Caco-2 (cell line): ENCODE results near the gene MYB. TPM values are rescaled to one million over a fixed set of nuclear protein-coding genes. Genes with fewer than 3 reads are reported as not detected.

Source experiments
- BruUV-seq: library from RNA; stranded (reverse); fragments of 400-500 nt; replicated peaks from 2 replicates; lab custom pipeline; 2021; lab: Mats Ljungman, UMichigan
- CTCF ChIA-PET: fragments of 300-600 bp; sonication (Branson Sonifier 250); formaldehyde crosslinking; loops from one replicate; lab custom pipeline; 2022; ENCODE audit warnings: antibody characterized with exemption; lab: Charles Lee
- POLR2A ChIA-PET: fragments of 300-600 bp; sonication (Branson Sonifier 250); formaldehyde crosslinking; loops from one replicate; lab custom pipeline; 2022; ENCODE audit warnings: antibody characterized with exemption; lab: Charles Lee
- DNase-seq, 2 experiments: peaks; one replicate each; pipeline versions ENCODE4 v3.0.0 to v3.0.0-alpha.2; 2020 to 2022
- H3K27me3 ChIP-seq: replicated peaks from 2 replicates; pipeline ENCODE4 v1.6.0; 2011; ENCODE audit warnings: low read length; ENCODE audit not compliant: control insufficient read depth, insufficient read depth
- H3K36me3 ChIP-seq: 2 replicates; pipeline ENCODE4 v1.5.1; 2011; ENCODE audit warnings: low read length; ENCODE audit not compliant: control insufficient read depth, insufficient read depth
- H3K4me1 ChIP-seq: fragments of 250-450 bp; sonication (Bioruptor Pico); 2 replicates; pipeline ENCODE4 v1.5.1; 2020; ENCODE audit warnings: mild to moderate bottlenecking
- H3K4me3 ChIP-seq: 2 replicates; pipeline ENCODE4 v1.5.1; 2011; ENCODE audit warnings: low read depth, mild to moderate bottlenecking, control low read depth, low read length
- H3K9me3 ChIP-seq: fragments of 250-450 bp; sonication (Bioruptor Pico); 2 replicates; pipeline ENCODE4 v1.5.1; 2020; ENCODE audit warnings: mild to moderate bottlenecking, moderate library complexity
- H3K27ac Mint-ChIP-seq: one replicate; pipeline ENCODE4 v1.8.0; 2022; ENCODE audit warnings: mixed read lengths; ENCODE audit not compliant: unreplicated experiment
- H3K27me3 Mint-ChIP-seq: one replicate; pipeline ENCODE4 v1.8.0; 2022; ENCODE audit warnings: mixed read lengths; ENCODE audit not compliant: insufficient read depth, unreplicated experiment
- H3K36me3 Mint-ChIP-seq: one replicate; pipeline ENCODE4 v1.8.0; 2022; ENCODE audit warnings: mild to moderate bottlenecking, mixed read lengths; ENCODE audit not compliant: insufficient read depth, unreplicated experiment
- H3K4me1 Mint-ChIP-seq: one replicate; pipeline ENCODE4 v1.8.0; 2022; ENCODE audit warnings: low read depth, mixed read lengths; ENCODE audit not compliant: unreplicated experiment
- H3K4me3 Mint-ChIP-seq: one replicate; pipeline ENCODE4 v1.8.0; 2022; ENCODE audit warnings: mild to moderate bottlenecking, moderate library complexity, mixed read lengths; ENCODE audit not compliant: unreplicated experiment
- H3K9me3 Mint-ChIP-seq: one replicate; pipeline ENCODE4 v1.8.0; 2022; ENCODE audit warnings: mixed read lengths; ENCODE audit not compliant: unreplicated experiment
- CTCF ChIP-seq, 2 experiments: fragments of 200-600 bp in 1 of 2; IDR thresholded peaks; 1 replicate in 1 of 2; 2 replicates in 1 of 2; pipeline versions ENCODE4 v1.5.1 to v1.8.0; 2011 to 2022; ENCODE audit warnings: antibody characterized with exemption in 1 of 2, control low read depth in 1 of 2, inconsistent platforms in 1 of 2, low read depth in 1 of 2, low read length in 1 of 2, mild to moderate bottlenecking in 1 of 2, moderate library complexity in 1 of 2; ENCODE audit not compliant: insufficient read depth in 1 of 2, severe bottlenecking in 1 of 2, unreplicated experiment in 1 of 2
- intact Hi-C: fragments of 100-400 bp; cut with micrococcal nuclease; formaldehyde crosslinking; loops from one replicate; pipeline ENCODE4 v1.10.0; 2022; ENCODE audit not compliant: unreplicated experiment
- total RNA-seq: library from RNA; stranded (reverse); gene quantifications from 2 replicates; pipeline ENCODE4 v1.2.3, GENCODE V29; 2022

Gene MYB
- total RNA-seq, 1 experiment from 2014 or later: 2.7 TPM

GRCh38 chr6:135254471-135254870 is 73.4 kb downstream of the MYB start:
- no peak for TF ChIP-seq CTCF (IDR thresholded peaks at IDR 0.05; ENCODE audit: insufficient read depth in 1 of 2, low read depth in 1 of 2, low read length in 1 of 2, severe bottlenecking in 1 of 2, unreplicated experiment in 1 of 2)
- H3K4me1 Mint-ChIP-seq: peaks cover 18% of the 10 kb centered on the region
- DNase-seq: no peak
- Histone ChIP-seq H3K4me3 (no peak overlapping the region), H3K4me1 (no peaks in the 10 kb centered on the region), H3K27me3 (no peaks in the 10 kb centered on the region), H3K9me3 (no peaks in the 10 kb centered on the region), H3K36me3 (no peaks in the 10 kb centered on the region)
- peaks cover 10% of the 10 kb centered on the region for H3K9me3 Mint-ChIP-seq
- intact Hi-C loops: no loop called here
- H3K36me3 Mint-ChIP-seq: no peaks in the 10 kb centered on the region
- POLR2A ChIA-PET: no interaction called here
- BruUV-seq: no TSS peak
- H3K27me3 Mint-ChIP-seq: peaks cover 4% of the 10 kb centered on the region
- CTCF ChIA-PET: no interaction called here
- H3K27ac Mint-ChIP-seq: no peak overlapping the region
- H3K4me3 Mint-ChIP-seq: no peak overlapping the region

GRCh38 chr6:135256866-135257265 is 75.8 kb downstream of the MYB start:
- Histone ChIP-seq H3K9me3 (no peaks in the 10 kb centered on the region), H3K4me1 (no peaks in the 10 kb centered on the region), H3K36me3 (no peaks in the 10 kb centered on the region), H3K27me3 (no peaks in the 10 kb centered on the region), H3K4me3 (no peak overlapping the region)
- H3K9me3 Mint-ChIP-seq: peaks cover 10% of the 10 kb centered on the region
- CTCF ChIA-PET: no interaction called here
- POLR2A ChIA-PET: no interaction called here
- DNase-seq: no peak
- peaks cover 14% of the 10 kb centered on the region for H3K4me1 Mint-ChIP-seq
- no TSS peak for BruUV-seq
- TF ChIP-seq CTCF (IDR thresholded peaks at IDR 0.05; ENCODE audit: insufficient read depth in 1 of 2, low read depth in 1 of 2, low read length in 1 of 2, severe bottlenecking in 1 of 2, unreplicated experiment in 1 of 2): no peak
- H3K4me3 Mint-ChIP-seq: no peak overlapping the region
- peaks cover 4% of the 10 kb centered on the region for H3K27me3 Mint-ChIP-seq
- no peaks in the 10 kb centered on the region for H3K36me3 Mint-ChIP-seq
- H3K27ac Mint-ChIP-seq: no peak overlapping the region
- intact Hi-C loops: no loop called here

- ChIA-PET POLR2A (no interaction called here), CTCF (interaction anchor here (0.6 kb wide), 1 partner anchor 36 kb away, joined by 11 read pairs; no protein-coding TSS in a partner anchor)
- Histone ChIP-seq H3K27me3 (no peaks in the 10 kb centered on the region), H3K4me3 (no peak overlapping the region), H3K36me3 (no peaks in the 10 kb centered on the region), H3K4me1 (no peaks in the 10 kb centered on the region), H3K9me3 (no peaks in the 10 kb centered on the region)
- Mint-ChIP-seq H3K4me3 (no peak overlapping the region), H3K27me3 (peaks cover 4% of the 10 kb centered on the region), H3K4me1 (peaks cover 14% of the 10 kb centered on the region), H3K9me3 (peaks cover 10% of the 10 kb centered on the region), H3K36me3 (no peaks in the 10 kb centered on the region), H3K27ac (no peak overlapping the region)
- no TSS peak for BruUV-seq
- no peak for TF ChIP-seq CTCF (IDR thresholded peaks at IDR 0.05; ENCODE audit: insufficient read depth in 1 of 2, low read depth in 1 of 2, low read length in 1 of 2, severe bottlenecking in 1 of 2, unreplicated experiment in 1 of 2)
- intact Hi-C loops: no loop called here
- no peak for DNase-seq
Observed at GRCh38 chr6:135257631-135258405, 76.7 kb downstream of the MYB start.
